ENCODE data around the gene MITF. TPM values are rescaled to one million over a fixed set of nuclear protein-coding genes. Genes with fewer than 3 reads are reported as not detected.
A peak's percentile ranks its signal among the peaks of the same experiment; 100 is the strongest.

The MITF gene
- polyA plus RNA-seq, 1 of the 3 experiments (the other 2 are of a cell fraction): 1.7 TPM

DNA sequence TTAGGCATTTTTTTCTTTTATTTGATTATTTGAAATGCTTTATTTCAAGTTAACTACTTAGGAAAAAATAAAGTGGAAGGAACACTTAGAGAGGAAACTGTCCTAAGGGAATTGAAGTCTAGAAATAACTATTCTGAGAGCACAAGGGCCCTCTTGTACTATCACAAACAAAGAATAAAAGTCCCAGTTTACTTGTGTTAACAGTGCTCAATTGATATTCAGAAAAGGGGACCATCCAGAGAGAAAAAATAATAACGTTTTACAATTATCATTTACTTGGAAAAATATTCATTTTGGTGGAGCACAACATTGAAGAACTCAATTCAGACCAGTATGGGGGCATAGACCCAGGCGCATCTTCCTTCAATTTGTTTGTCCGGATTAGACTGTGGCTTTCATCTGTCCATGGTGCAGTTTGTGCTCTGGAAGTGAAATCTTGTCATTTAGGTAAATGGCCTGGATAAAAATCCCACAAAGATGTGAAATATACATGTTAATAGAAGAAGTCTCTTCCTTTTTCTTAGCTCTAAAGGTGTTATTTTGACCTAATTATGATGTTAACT, 205.7 kb downstream of the MITF start (continued):
- no peak for TF ChIP-seq FOXJ3 (CRISPR knock-in tag; IDR thresholded peaks at IDR 0.05)
- TF ChIP-seq RCOR1 (IDR thresholded peaks at IDR 0.05; ENCODE audit: low read length): no peak
- no peak for TF ChIP-seq SIN3A (IDR thresholded peaks at IDR 0.05; ENCODE audit: borderline replicate concordance, low read depth, low read length)
- no peak for TF ChIP-seq NRF1 (IDR thresholded peaks at IDR 0.05; ENCODE audit: low read depth, low read length)
- no peak for TF ChIP-seq RXRA (IDR thresholded peaks at IDR 0.05; ENCODE audit: borderline replicate concordance, low read depth)

DNA sequence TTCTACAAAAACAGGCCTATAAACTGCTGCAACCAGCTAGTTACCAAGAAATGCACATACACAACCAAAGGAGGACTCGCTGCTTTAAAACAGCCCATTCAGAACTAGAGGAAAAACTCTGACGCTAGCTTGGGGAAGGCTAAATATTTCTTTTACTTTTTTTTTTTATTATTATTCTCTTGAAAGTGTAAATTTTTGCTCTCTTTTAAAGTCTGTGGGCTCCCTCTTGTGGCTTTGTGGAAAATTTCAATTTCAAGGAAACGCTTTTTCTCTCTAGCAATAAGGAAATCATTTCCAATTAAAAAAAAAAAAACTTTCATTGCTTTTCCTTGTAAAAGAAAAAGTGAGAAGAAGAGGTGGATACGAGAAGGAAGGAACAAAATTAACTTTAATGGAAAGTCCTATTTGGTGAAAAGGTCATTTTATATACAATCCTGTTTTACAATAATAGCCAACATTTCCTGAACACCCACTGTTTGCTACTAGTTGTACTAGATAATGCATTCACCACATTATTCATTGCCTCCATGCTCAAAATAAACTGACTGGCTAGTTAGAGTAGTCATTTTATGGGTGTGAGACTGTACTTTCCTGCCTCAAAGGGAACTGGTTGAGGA, 209.1 kb downstream of the MITF start:
- WGBS (ENCODE audit: low lambda C conversion rate): 13% methylated on average over 4 of the region's 4 CpGs
- H3K79me2 ChIP-seq (ENCODE audit: insufficient read depth): no peaks in the 10 kb centered on the region
- no peaks in the 10 kb centered on the region for H3K36me3 ChIP-seq (replicated peaks in 1 of 2; ENCODE audit: control insufficient read depth in 1 of 2, insufficient read depth in 2 of 2, low read length in 1 of 2)
- peak overlapping the region; percentile 58 for H2AFZ ChIP-seq (ENCODE audit: low read depth)
- H3K4me3 ChIP-seq (ENCODE audit: low read depth in 2 of 2, low read length in 1 of 2): no peak overlapping the region
- no peaks in the 10 kb centered on the region for H3F3A ChIP-seq (replicated peaks; ENCODE audit: insufficient read depth)
- no peaks in the 10 kb centered on the region for H3K9me2 ChIP-seq
- TF ChIP-seq RAD21 (IDR thresholded peaks at IDR 0.05; ENCODE audit: low read length) (peak; percentile 78), CTCF (IDR thresholded peaks at IDR 0.05) (peak; percentile 79), SMC3 (IDR thresholded peaks at IDR 0.05; ENCODE audit: low read depth, low read length) (peak; percentile 37)
- TF ChIP-seq, protein P1, sequence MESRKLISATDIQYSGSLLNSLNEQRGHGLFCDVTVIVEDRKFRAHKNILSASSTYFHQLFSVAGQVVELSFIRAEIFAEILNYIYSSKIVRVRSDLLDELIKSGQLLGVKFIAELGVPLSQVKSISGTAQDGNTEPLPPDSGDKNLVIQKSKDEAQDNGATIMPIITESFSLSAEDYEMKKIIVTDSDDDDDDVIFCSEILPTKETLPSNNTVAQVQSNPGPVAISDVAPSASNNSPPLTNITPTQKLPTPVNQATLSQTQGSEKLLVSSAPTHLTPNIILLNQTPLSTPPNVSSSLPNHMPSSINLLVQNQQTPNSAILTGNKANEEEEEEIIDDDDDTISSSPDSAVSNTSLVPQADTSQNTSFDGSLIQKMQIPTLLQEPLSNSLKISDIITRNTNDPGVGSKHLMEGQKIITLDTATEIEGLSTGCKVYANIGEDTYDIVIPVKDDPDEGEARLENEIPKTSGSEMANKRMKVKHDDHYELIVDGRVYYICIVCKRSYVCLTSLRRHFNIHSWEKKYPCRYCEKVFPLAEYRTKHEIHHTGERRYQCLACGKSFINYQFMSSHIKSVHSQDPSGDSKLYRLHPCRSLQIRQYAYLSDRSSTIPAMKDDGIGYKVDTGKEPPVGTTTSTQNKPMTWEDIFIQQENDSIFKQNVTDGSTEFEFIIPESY (IDR thresholded peaks at IDR 0.05; ENCODE audit: borderline replicate concordance, low read depth): no peak
- H4K20me1 ChIP-seq (ENCODE audit: insufficient read depth): no peaks in the 10 kb centered on the region
- CTCF ChIA-PET: interaction anchor here (0.7 to 3.4 kb wide), 11 partner anchors 10 to 787 kb away, joined by 3 to 19 read pairs (median 4); no protein-coding TSS in a partner anchor
- H3K27ac ChIP-seq (ENCODE audit: low read depth in 2 of 2, low read length in 1 of 2): no peak overlapping the region
- POLR2A ChIA-PET: no interaction called here
- H3K9me3 ChIP-seq: no peaks in the 10 kb centered on the region
- no peak overlapping the region for H3K4me2 ChIP-seq
- DNase-seq: peak; percentile 12
- H3K9ac ChIP-seq: no peak overlapping the region
- no peaks in the 10 kb centered on the region for H3K4me1 ChIP-seq (ENCODE audit: control insufficient read depth in 1 of 2, insufficient read depth in 2 of 2, low read depth in 1 of 2, low read length in 1 of 2)
- no peaks in the 10 kb centered on the region for H3K27me3 ChIP-seq (ENCODE audit: insufficient read depth)

- TF ChIP-seq NFIC (IDR thresholded peaks at IDR 0.05; ENCODE audit: borderline replicate concordance) (no peak), MEF2A (IDR thresholded peaks at IDR 0.05; ENCODE audit: borderline replicate concordance, low read depth) (no peak), MAX (IDR thresholded peaks at IDR 0.05; ENCODE audit: low read depth) (no peak), GABPA (IDR thresholded peaks at IDR 0.05; ENCODE audit: low read depth) (no peak), EP300 (IDR thresholded peaks at IDR 0.05; ENCODE audit: borderline replicate concordance in 1 of 2, low read depth in 1 of 2, low read length in 1 of 2) (no peak), FOXJ3 (CRISPR knock-in tag; IDR thresholded peaks at IDR 0.05) (no peak), TEAD4 (IDR thresholded peaks at IDR 0.05; ENCODE audit: borderline replicate concordance, insufficient read depth) (no peak)
- no peaks in the 10 kb centered on the region for H3K27me3 ChIP-seq (ENCODE audit: insufficient read depth)
- no peaks in the 10 kb centered on the region for H4K20me1 ChIP-seq (ENCODE audit: insufficient read depth)
- H3K9me3 ChIP-seq: no peaks in the 10 kb centered on the region
- no peaks in the 10 kb centered on the region for H3K4me1 ChIP-seq (ENCODE audit: control insufficient read depth in 1 of 2, insufficient read depth in 2 of 2, low read depth in 1 of 2, low read length in 1 of 2)
- H3F3A ChIP-seq (replicated peaks; ENCODE audit: insufficient read depth): no peaks in the 10 kb centered on the region
- ChIA-PET CTCF (interaction anchor here (0.5 to 1.2 kb wide), 2 partner anchors 261 to 625 kb away, joined by 4 to 6 read pairs; no protein-coding TSS in a partner anchor), POLR2A (interaction anchor here (0.7 kb wide), 1 partner anchor 48 kb away, joined by 4 read pairs; no protein-coding TSS in a partner anchor)
- H3K9ac ChIP-seq: no peak overlapping the region
- H3K9me2 ChIP-seq: no peaks in the 10 kb centered on the region
- no peak overlapping the region for H3K4me3 ChIP-seq (ENCODE audit: low read depth in 2 of 2, low read length in 1 of 2)
- no peak for DNase-seq
- no peaks in the 10 kb centered on the region for H3K79me2 ChIP-seq (ENCODE audit: insufficient read depth)
- no peak overlapping the region for H2AFZ ChIP-seq (ENCODE audit: low read depth)
- H3K4me2 ChIP-seq: no peak overlapping the region
- H3K36me3 ChIP-seq (replicated peaks in 1 of 2; ENCODE audit: control insufficient read depth in 1 of 2, insufficient read depth in 2 of 2, low read length in 1 of 2): no peaks in the 10 kb centered on the region
- H3K27ac ChIP-seq (ENCODE audit: low read depth in 2 of 2, low read length in 1 of 2): no peak overlapping the region
- 77% methylated on average over 3 of the region's 3 CpGs for WGBS (ENCODE audit: low lambda C conversion rate)
These were observed 212.4 kb downstream of the MITF start for GRCh38 chr3:69951616-69952015.
